ENCODE data around the gene VEPH1. TPM values are rescaled to one million over a fixed set of nuclear protein-coding genes. Genes with fewer than 3 reads are reported as not detected.

Gene VEPH1
- total and polyA plus RNA-seq, 2 donors from 2014 or later, result 17.8 to 29.2 TPM

DNA sequence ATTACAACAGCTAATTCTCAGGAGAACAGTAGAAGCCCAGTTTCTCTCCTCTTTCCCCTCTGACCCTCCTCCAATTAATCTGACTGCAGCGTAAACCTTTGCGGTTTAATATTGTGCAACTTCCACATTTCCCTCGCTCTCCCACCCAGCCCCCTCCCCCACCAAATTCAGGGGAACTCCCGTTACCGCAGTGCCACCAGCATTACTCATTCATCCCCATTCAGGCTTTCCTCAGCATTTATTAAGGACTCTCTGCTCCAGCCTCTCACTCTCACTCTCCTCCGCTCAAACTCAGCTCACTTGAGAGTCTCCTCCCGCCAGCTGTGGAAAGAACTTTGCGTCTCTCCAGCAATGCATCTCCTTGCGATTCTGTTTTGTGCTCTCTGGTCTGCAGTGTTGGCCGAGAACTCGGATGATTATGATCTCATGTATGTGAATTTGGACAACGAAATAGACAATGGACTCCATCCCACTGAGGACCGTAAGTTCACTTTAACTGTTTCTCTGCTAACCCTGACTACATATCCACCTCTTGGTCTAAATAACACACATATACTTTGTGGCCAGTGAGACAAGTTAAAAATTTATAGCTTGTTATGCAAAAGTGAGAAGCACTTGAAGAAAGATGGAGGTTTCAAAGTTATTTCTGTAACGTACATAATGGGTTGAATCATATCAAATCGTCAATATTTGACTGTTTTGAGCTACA is 66.5 kb downstream of the VEPH1 start, which contains the start of gene PTX3:
TSS of gene PTX3 (plus strand) at position 268 of the 709 bp plus-strand sequence. CDS start at position 352, 84 bp downstream.
- intact Hi-C loops (cut with DNase I), result no loop called here
- no peak for FAIRE-seq
- TF ChIP-seq, protein P1, sequence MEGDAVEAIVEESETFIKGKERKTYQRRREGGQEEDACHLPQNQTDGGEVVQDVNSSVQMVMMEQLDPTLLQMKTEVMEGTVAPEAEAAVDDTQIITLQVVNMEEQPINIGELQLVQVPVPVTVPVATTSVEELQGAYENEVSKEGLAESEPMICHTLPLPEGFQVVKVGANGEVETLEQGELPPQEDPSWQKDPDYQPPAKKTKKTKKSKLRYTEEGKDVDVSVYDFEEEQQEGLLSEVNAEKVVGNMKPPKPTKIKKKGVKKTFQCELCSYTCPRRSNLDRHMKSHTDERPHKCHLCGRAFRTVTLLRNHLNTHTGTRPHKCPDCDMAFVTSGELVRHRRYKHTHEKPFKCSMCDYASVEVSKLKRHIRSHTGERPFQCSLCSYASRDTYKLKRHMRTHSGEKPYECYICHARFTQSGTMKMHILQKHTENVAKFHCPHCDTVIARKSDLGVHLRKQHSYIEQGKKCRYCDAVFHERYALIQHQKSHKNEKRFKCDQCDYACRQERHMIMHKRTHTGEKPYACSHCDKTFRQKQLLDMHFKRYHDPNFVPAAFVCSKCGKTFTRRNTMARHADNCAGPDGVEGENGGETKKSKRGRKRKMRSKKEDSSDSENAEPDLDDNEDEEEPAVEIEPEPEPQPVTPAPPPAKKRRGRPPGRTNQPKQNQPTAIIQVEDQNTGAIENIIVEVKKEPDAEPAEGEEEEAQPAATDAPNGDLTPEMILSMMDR (IDR thresholded peaks at IDR 0.05; ENCODE audit: borderline replicate concordance, extremely low read depth, insufficient read depth), result no peak
- Histone ChIP-seq H3K4me1 (ENCODE audit: control insufficient read depth in 2 of 3, insufficient read depth in 2 of 3, low read depth in 1 of 3, low read length in 3 of 3) (peaks cover 0 to 9% (median 3%) of the 10 kb centered on the region in 3 donors), H3K36me3 (ENCODE audit: control insufficient read depth in 2 of 3, insufficient read depth in 3 of 3, low read length in 3 of 3) (no peaks in the 10 kb centered on the region), H3K27ac (ENCODE audit: low read depth in 2 of 2, low read length in 2 of 2) (no peak within 1 kb of the TSS), H3K9ac (ENCODE audit: low read length in 3 of 3) (peak within 1 kb of the TSS in 1 of 3 donors; percentile 47), H3K4me3 (ENCODE audit: low read length in 3 of 3) (peak within 1 kb of the TSS; percentile 49 to 74 (median 64)), H3K9me3 (ENCODE audit: control insufficient read depth in 2 of 3, insufficient read depth in 1 of 3, low read length in 3 of 3) (no peaks in the 10 kb centered on the region), H3K27me3 (ENCODE audit: control insufficient read depth, insufficient read depth, low read length) (no peaks in the 10 kb centered on the region)
- DNase-seq, result peak; percentile 30 to 79 (median 58)

DNA sequence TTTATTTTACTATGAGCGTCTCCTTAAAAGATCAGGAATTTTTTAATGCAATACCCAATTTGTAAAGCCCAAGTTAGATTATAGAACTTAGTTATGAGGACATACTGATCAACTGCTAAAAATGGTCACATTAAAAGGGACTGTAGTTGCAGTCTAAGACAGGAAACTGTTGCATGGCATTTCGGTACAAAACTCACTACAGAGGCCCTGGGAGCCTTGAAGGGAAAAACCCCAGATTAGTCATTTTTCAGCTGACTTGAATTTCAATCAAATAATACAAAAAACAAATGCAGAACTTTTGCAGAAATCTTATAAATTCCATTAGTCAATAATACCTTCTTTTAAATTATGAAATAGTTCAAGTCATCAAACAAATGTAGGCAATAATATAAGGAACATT is 73.5 kb downstream of the VEPH1 start:
- Histone ChIP-seq H3K9me3 (ENCODE audit: control insufficient read depth in 2 of 3, insufficient read depth in 1 of 3, low read length in 3 of 3) (no peaks in the 10 kb centered on the region), H3K4me1 (ENCODE audit: control insufficient read depth in 2 of 3, insufficient read depth in 2 of 3, low read depth in 1 of 3, low read length in 3 of 3) (no peaks in the 10 kb centered on the region), H3K4me3 (ENCODE audit: low read length in 3 of 3) (no peak overlapping the region), H3K27me3 (ENCODE audit: control insufficient read depth, insufficient read depth, low read length) (no peaks in the 10 kb centered on the region), H3K9ac (ENCODE audit: low read length in 3 of 3) (no peak overlapping the region), H3K27ac (ENCODE audit: low read depth in 2 of 2, low read length in 2 of 2) (no peak overlapping the region), H3K36me3 (ENCODE audit: control insufficient read depth in 2 of 3, insufficient read depth in 3 of 3, low read length in 3 of 3) (no peaks in the 10 kb centered on the region)
- TF ChIP-seq, protein P1 (IDR thresholded peaks at IDR 0.05; ENCODE audit: borderline replicate concordance, extremely low read depth, insufficient read depth), result no peak
- intact Hi-C loops (cut with DNase I), result no loop called here
- no peak for DNase-seq
- FAIRE-seq, result no peak

DNA sequence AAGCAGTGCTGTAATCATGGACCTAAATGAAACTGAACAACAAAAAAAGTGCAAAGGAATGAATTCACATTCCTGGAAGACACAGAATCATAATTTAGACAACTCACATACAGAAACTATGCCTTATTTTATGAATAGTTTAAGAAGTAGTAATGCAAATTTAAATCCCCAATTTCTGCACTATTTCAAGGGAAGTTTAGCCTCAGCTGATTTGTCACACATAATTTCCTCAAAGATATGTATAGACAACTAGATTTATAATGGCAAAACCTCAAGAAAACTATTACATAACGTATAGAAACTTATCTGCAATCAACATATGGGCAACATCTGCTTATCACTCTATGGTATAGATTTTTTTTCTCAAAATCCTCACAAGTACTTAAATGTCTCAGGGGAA is 74.4 kb downstream of the VEPH1 start:
- intact Hi-C loops (cut with DNase I), result no loop called here

More for the DNA sequence above, 74.4 kb downstream of the VEPH1 start:
- DNase-seq (no peak), FAIRE-seq (no peak)
- Histone ChIP-seq H3K27me3 (ENCODE audit: control insufficient read depth, insufficient read depth, low read length) (no peaks in the 10 kb centered on the region), H3K36me3 (ENCODE audit: control insufficient read depth in 2 of 3, insufficient read depth in 3 of 3, low read length in 3 of 3) (no peaks in the 10 kb centered on the region), H3K4me1 (ENCODE audit: control insufficient read depth in 2 of 3, insufficient read depth in 2 of 3, low read depth in 1 of 3, low read length in 3 of 3) (no peaks in the 10 kb centered on the region), H3K4me3 (ENCODE audit: low read length in 3 of 3) (no peak overlapping the region), H3K9me3 (ENCODE audit: control insufficient read depth in 2 of 3, insufficient read depth in 1 of 3, low read length in 3 of 3) (no peaks in the 10 kb centered on the region), H3K9ac (ENCODE audit: low read length in 3 of 3) (no peak overlapping the region), H3K27ac (ENCODE audit: low read depth in 2 of 2, low read length in 2 of 2) (no peak overlapping the region)
- TF ChIP-seq, protein P1 (IDR thresholded peaks at IDR 0.05; ENCODE audit: borderline replicate concordance, extremely low read depth, insufficient read depth), result no peak

All from kidney (tissue), 14 donors.